NOMO-1 (cell line): ENCODE results near the gene GRK5.
"Not testable (repeated sequence)": the region's sequence is repeated elsewhere in the genome, so short reads cannot be mapped to it uniquely, and the experiment has no call there.

ENCODE experiments used
- DNase-seq, 2 experiments: peaks; one replicate each; lab custom pipeline; 2025; ENCODE audit not compliant: unreplicated experiment in 2 of 2; lab: John Stamatoyannopoulos, UW

GRK5 gene

DNA sequence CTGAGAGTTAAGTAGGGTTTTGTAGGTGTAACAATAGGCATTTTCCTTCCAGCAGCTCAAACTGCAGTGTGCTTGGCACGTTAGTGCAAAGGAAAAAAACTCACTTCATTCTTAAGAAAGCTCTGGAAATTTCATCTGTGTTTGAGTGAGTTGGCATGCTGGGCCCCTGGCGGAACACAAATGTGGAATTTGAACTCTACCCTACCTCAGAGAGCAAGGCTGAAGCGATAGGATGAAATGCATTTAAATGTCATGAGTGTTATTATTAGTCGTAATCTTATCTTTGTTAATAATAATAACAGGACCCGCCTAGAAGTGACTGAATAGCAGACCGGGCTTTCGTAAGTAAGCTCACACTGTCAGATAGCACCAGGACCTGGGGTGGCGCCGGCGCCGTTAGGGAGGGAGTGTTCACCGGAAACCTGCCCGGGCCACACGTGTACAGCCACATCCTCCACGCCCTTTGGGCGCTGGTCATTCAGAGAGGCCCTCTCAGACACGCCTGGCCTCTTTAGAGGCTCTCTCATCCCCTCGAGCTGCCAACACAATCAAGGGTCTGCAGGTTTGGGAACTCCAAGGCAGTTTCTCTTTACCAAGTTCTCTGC is 63.5 kb downstream of the GRK5 start:
- DNase-seq = peak; percentile 35 to 60

GRCh38 chr10:119272338-119272734 is 65.0 kb downstream of the GRK5 start:
- not testable (repeated sequence) for DNase-seq

- no peak for DNase-seq
Observed at GRCh38 chr10:119272736-119273135, 65.4 kb downstream of the GRK5 start.

- no peak for DNase-seq
Observed at GRCh38 chr10:119273413-119273812, 66.0 kb downstream of the GRK5 start.

DNA sequence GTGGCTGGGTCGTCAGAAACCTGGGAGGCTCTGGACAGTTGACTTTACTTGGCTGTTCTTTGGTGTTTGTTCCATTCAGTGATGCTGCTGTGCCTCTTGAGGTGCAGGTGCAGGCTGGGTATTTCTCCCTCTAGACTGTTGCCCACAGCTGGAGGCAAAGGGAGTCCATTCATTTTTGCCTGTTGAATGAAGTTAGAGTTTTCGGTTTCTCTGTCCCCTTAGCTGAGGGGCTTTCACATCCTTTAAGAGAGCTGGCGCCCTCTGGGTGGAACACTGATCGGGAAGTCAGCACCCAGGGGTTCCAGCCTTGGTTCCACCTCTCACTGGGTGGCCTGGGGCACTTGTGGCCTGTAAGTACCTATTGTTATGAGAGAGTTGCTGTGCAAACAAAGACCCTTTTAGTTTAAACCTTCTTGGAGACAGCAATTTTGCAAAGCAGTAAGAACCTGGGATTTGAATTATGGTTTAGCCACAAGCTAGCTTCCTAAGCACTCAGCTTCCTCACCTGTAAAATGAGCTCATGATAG is 67.2 kb downstream of the GRK5 start:
- DNase-seq = no peak

DNA sequence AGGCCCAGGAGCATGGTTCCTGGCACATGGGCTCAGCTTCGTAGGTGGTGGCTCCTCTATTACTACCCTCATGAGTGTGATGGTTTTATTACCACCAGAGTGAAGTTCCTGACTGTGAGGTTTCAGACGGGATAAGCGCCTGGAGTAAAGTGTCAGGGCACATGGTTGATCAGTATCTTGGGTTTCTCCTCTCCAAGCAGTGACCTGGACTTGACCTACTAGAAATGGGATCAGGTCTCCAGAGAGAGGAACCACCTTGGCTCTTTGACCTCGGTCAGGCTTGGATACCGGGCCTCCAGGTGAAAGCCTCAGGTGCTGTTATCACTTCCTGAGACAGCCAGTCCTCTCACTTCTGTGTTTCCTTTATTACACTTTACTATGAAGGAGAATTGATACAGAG is 67.7 kb downstream of the GRK5 start:
- DNase-seq = no peak

GRCh38 chr10:119276194-119276593 is 68.8 kb downstream of the GRK5 start:
- not testable (repeated sequence) for DNase-seq

DNA sequence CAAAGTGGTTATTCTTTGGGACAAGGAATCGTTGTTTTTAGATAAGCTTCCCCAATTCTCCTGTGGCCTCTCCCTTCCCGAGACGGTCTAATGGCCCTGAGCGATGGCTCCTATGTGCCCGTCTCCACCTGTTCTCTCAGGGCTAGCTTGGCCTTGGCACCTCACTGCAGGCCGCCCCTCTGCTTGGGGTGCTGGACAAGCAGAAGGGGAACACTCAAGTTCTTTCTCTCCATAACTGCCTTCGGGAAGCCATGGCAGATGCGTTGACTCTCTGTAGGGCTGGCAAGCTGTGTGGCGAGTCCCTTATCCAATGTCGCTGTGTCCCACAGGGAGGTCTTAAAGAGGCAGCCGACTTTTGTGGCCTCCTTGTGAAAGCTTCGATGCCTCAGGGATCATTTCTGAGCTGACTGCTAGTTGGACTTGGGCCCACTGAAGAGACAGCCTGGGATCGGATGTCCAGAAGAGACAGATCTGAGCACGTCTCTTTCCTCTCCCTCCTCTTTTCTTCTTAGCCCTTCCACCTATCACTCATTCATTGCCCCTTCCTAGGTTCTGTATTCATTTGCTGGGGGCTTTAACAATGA is 70.8 kb downstream of the GRK5 start:
- DNase-seq = no peak

GRCh38 chr10:119279441-119279840 is 72.1 kb downstream of the GRK5 start:
- no peak for DNase-seq

- DNase-seq = no peak
Observed at GRCh38 chr10:119281581-119282071, 74.3 kb downstream of the GRK5 start.

- DNase-seq = no peak
Observed at GRCh38 chr10:119282446-119282845, 75.1 kb downstream of the GRK5 start.

DNA sequence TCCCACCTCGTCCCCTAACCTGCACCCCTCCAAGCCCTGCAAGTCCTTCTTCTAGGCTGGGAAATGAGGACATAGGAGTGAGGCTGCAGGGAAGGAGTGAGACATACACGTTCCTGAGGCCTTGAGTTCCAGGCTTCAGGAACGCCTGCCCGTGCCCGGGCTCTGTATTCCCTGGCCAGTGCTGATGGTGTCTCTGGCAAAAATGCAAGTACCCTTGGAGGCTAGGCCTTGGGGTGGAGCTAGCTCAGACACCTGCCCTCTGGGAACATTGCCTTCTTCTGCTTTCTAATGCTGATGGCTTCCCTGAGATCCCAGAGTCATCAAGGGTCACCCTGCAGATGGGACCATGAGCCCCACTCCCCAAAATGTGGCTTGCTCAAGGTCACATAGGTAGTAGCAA is 76.0 kb downstream of the GRK5 start:
- no peak for DNase-seq

GRCh38 chr10:119283818-119284217 is 76.4 kb downstream of the GRK5 start:
- no peak for DNase-seq

DNA sequence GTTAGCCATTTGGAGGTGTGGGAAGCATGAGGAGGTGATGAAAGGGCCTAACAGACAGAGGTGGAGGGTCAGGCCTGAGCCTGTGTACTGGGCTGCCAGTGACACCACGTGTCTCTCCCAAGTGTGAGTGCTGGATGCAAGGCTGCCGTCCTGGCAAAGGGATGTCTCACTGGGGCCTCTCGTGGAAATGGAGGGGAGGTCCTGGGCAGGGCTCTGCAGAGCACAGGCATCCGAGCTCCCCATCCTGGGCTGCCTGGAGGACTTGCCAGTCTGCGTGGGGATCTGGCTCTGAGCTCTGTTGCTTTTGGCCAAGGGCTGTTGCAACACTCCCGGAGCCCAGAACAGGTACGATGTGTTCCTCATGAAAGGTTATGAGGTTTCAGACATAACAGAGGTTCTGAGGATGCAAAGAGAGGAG is 77.3 kb downstream of the GRK5 start:
- DNase-seq = no peak

- no peak for DNase-seq
Observed at GRCh38 chr10:119285495-119286267, 78.3 kb downstream of the GRK5 start.

DNA sequence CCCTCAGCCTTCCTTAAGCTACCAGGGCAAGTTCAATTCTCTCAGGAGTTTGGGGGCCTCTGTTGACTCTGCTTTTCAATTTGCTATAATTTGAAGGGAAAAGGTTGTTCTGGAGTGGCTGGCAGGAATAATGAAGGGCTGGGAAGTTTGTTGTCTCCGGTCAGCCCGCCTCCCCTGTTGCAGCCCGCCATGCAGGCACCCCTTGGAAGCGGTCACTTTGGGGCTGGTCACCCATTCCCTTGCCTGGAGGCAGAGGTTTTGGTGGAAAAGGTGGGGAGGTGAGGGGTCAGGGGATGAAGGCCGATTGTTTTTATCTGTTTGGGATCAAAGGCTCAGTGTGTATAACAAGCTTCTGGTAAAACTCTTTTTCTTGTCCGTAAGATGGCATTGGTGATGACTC is 79.1 kb downstream of the GRK5 start:
- DNase-seq = no peak

DNA sequence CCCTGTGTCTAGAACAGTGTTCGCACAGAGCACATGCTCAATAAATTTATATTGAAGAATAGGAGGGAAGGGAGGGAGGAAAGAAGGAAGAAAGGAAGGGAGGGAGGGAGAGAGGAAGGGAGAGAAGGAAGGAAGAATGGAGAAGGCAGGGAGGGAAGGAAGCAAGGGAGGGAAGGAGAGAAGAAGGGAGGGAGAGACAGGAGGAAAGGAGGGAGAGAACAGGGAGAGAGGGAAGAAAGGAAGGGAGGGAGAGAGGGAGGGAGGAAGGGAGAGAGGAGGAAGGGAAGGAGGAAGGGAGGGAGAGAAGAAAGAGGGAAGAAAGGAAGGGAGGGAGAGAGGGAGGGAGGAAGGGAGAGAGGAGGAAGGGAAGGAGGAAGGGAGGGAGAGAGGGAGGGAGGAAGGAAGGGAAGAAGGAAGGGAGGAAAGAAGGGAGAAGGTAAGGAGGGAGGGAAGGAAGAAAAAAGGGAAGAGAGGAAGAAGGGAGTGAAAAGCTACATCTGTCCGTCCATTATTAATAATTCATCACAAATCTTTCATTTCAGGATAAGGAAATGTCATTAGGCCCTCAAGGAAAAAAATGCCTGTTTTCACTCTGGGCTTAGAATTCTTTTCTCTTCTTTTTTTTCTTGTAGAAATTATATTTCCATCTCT is 79.7 kb downstream of the GRK5 start:
- DNase-seq = no peak

DNA sequence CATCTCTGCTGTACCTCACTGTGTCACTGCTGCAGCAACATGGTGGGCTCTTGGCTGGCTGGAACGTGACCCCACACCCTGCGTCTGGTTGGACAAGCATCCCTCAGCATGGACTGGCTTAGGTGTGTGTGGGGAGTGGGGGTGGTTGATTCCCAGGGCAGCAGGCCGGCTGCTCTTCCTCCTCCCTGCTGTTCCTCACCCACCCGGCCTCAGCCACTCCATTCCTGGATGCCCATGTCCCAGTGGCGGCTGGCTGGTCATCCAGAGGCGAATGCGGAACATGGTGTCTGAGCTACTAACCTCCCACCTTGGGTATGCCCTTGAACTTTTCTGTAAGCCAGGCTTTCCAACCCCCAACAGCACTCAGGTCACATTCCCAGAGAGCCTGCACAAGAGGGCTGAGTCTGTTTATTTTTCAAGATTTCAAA is 81.2 kb downstream of the GRK5 start:
- no peak for DNase-seq

GRCh38 chr10:119289227-119289920 is 82.0 kb downstream of the GRK5 start:
- peak; percentile 16 to 21 for DNase-seq

GRCh38 chr10:119290301-119291048 is 83.1 kb downstream of the GRK5 start:
- no peak for DNase-seq
